ENCODE measurements around the gene NUTM1. TPM values are rescaled to one million over a fixed set of nuclear protein-coding genes. Genes with fewer than 3 reads are reported as not detected.
A peak's percentile ranks its signal among the peaks of the same experiment; 100 is the strongest.

Gene NUTM1, protein sequence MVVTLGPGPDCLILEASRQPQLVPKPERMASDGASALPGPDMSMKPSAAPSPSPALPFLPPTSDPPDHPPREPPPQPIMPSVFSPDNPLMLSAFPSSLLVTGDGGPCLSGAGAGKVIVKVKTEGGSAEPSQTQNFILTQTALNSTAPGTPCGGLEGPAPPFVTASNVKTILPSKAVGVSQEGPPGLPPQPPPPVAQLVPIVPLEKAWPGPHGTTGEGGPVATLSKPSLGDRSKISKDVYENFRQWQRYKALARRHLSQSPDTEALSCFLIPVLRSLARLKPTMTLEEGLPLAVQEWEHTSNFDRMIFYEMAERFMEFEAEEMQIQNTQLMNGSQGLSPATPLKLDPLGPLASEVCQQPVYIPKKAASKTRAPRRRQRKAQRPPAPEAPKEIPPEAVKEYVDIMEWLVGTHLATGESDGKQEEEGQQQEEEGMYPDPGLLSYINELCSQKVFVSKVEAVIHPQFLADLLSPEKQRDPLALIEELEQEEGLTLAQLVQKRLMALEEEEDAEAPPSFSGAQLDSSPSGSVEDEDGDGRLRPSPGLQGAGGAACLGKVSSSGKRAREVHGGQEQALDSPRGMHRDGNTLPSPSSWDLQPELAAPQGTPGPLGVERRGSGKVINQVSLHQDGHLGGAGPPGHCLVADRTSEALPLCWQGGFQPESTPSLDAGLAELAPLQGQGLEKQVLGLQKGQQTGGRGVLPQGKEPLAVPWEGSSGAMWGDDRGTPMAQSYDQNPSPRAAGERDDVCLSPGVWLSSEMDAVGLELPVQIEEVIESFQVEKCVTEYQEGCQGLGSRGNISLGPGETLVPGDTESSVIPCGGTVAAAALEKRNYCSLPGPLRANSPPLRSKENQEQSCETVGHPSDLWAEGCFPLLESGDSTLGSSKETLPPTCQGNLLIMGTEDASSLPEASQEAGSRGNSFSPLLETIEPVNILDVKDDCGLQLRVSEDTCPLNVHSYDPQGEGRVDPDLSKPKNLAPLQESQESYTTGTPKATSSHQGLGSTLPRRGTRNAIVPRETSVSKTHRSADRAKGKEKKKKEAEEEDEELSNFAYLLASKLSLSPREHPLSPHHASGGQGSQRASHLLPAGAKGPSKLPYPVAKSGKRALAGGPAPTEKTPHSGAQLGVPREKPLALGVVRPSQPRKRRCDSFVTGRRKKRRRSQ
- not detected for total RNA-seq
- not detected for total RNA-seq (2013)

- 4% methylated on average over 37 of the region's 38 CpGs for WGBS (ENCODE audit: insufficient coverage)
These were observed at the start of gene NUTM1, which contains the start of gene NOP10 for GRCh38 chr15:34342737-34343575. TSS of gene NUTM1 (plus strand) at chr15:34343315. CDS start at chr15:34343697, 382 bp downstream. TSS of gene NOP10 (minus strand) at chr15:34343136. CDS start at chr15:34343073, 63 bp downstream.

DNA sequence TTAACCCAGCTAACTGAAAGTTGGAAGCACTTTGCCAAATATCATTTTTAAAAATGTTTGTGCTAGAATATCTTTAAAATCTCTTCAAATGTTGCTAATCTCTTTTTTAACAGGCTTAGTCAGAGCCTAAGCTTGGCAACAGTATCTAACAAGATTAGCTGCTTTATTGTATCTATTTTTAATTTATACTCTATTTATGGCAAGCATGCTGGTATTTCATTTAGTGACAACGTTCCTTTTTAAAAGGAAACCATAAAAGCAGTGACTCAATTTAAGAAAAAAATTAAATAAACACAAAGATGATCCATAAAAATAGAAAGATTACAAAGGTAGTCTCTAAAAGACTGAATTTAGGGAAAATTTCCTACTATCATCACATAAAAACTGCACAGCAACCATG is 46.1 kb upstream of the NUTM1 start:
- Mint-ChIP-seq H3K36me3 (no peaks in the 10 kb centered on the region), H3K4me3 (no peak overlapping the region), H3K4me1 (peaks cover 7 to 24% of the 10 kb centered on the region in 2 donors), H3K9me3 (no peaks in the 10 kb centered on the region), H3K27ac (no peak overlapping the region), H3K27me3 (ENCODE audit: low read depth in 2 of 2) (no peaks in the 10 kb centered on the region)
- no peak for ATAC-seq
- TF ChIP-seq, protein P1, sequence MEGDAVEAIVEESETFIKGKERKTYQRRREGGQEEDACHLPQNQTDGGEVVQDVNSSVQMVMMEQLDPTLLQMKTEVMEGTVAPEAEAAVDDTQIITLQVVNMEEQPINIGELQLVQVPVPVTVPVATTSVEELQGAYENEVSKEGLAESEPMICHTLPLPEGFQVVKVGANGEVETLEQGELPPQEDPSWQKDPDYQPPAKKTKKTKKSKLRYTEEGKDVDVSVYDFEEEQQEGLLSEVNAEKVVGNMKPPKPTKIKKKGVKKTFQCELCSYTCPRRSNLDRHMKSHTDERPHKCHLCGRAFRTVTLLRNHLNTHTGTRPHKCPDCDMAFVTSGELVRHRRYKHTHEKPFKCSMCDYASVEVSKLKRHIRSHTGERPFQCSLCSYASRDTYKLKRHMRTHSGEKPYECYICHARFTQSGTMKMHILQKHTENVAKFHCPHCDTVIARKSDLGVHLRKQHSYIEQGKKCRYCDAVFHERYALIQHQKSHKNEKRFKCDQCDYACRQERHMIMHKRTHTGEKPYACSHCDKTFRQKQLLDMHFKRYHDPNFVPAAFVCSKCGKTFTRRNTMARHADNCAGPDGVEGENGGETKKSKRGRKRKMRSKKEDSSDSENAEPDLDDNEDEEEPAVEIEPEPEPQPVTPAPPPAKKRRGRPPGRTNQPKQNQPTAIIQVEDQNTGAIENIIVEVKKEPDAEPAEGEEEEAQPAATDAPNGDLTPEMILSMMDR (IDR thresholded peaks at IDR 0.05): no peak
- Histone ChIP-seq H3K4me1 (ENCODE audit: control insufficient read depth, insufficient read depth, low read length) (no peaks in the 10 kb centered on the region), H3K9me3 (ENCODE audit: control insufficient read depth, insufficient read depth, low read length) (no peaks in the 10 kb centered on the region), H3K36me3 (ENCODE audit: control insufficient read depth, insufficient read depth, low read length) (no peaks in the 10 kb centered on the region), H3K27ac (ENCODE audit: low read length) (no peak overlapping the region), H3K4me3 (ENCODE audit: low read length) (no peak overlapping the region), H3K27me3 (ENCODE audit: control insufficient read depth, insufficient read depth, low read length) (no peaks in the 10 kb centered on the region)
- no CpG with 5 or more reads among the region's 1 CpG for WGBS (ENCODE audit: insufficient coverage)
- intact Hi-C loops (cut with micrococcal nuclease): no loop called here
- DNase-seq: no peak

More at GRCh38 chr15:34342737-34343575, at the start of gene NUTM1, which contains the start of gene NOP10:
- Histone ChIP-seq H3K4me3 (ENCODE audit: low read length) (peak within 1 kb of the TSS; percentile 90), H3K36me3 (ENCODE audit: control insufficient read depth, insufficient read depth, low read length) (peaks cover 23% of the 10 kb centered on the region), H3K9me3 (ENCODE audit: control insufficient read depth, insufficient read depth, low read length) (no peaks in the 10 kb centered on the region), H3K27ac (ENCODE audit: low read length) (peak within 1 kb of the TSS; percentile 78), H3K27me3 (ENCODE audit: control insufficient read depth, insufficient read depth, low read length) (no peaks in the 10 kb centered on the region), H3K4me1 (ENCODE audit: control insufficient read depth, insufficient read depth, low read length) (peaks cover 14% of the 10 kb centered on the region)
- H3K4me1 Mint-ChIP-seq: peaks cover 11 to 12% of the 10 kb centered on the region in 2 donors
- H3K36me3 Mint-ChIP-seq: no peaks in the 10 kb centered on the region
- H3K9me3 Mint-ChIP-seq: no peaks in the 10 kb centered on the region
- peaks cover 0 to 2% of the 10 kb centered on the region in 2 donors for H3K27me3 Mint-ChIP-seq (ENCODE audit: low read depth in 2 of 2)
- no peak within 1 kb of the TSS for H3K27ac Mint-ChIP-seq
- DNase-seq: peak; percentile 91 to 96
- TF ChIP-seq, protein P1 (IDR thresholded peaks at IDR 0.05): peak; percentile 98
- ATAC-seq: peak; percentile 91 to 96 (median 93)
- peak within 1 kb of the TSS; percentile 88 for H3K4me3 Mint-ChIP-seq
- intact Hi-C loops (cut with micrococcal nuclease): loop anchor here (1.0 kb wide), 1 partner anchor 24 kb away; the partner anchor contains the start of gene LPCAT4

DNA sequence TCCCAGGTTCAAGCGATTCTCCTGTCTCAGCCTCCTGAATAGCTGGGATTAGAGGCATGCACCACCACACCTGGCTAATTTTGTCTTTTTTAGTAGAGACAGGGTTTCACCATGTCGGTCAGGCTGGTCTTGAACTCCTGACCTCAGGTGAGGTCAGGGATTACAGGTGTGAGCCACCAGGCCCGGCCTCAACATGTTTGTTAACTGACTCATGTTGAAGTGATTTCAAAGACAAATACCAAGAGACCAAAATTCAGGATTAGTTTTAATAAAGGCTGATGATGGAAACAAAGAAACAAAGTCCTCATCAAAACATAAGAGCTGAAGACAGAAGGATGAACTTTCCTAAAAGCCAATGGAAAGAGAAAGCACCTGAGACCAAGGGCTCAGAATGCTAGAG is 42.1 kb upstream of the NUTM1 start:
- intact Hi-C loops (cut with micrococcal nuclease): no loop called here
- H3K4me3 Mint-ChIP-seq: no peak overlapping the region
- Histone ChIP-seq H3K4me1 (ENCODE audit: control insufficient read depth, insufficient read depth, low read length) (no peaks in the 10 kb centered on the region), H3K9me3 (ENCODE audit: control insufficient read depth, insufficient read depth, low read length) (no peaks in the 10 kb centered on the region), H3K27me3 (ENCODE audit: control insufficient read depth, insufficient read depth, low read length) (no peaks in the 10 kb centered on the region), H3K27ac (ENCODE audit: low read length) (no peak overlapping the region), H3K36me3 (ENCODE audit: control insufficient read depth, insufficient read depth, low read length) (no peaks in the 10 kb centered on the region), H3K4me3 (ENCODE audit: low read length) (no peak overlapping the region)
- DNase-seq (no peak), ATAC-seq (no peak)
- H3K4me1 Mint-ChIP-seq: peaks cover 7 to 41% of the 10 kb centered on the region in 2 donors
- no peaks in the 10 kb centered on the region for H3K36me3 Mint-ChIP-seq
- H3K27me3 Mint-ChIP-seq (ENCODE audit: low read depth in 2 of 2): no peaks in the 10 kb centered on the region
- no peaks in the 10 kb centered on the region for H3K9me3 Mint-ChIP-seq
- H3K27ac Mint-ChIP-seq: no peak overlapping the region
- 95% methylated on average over 3 of the region's 3 CpGs for WGBS (ENCODE audit: insufficient coverage)
- TF ChIP-seq, protein P1 (IDR thresholded peaks at IDR 0.05): no peak
